ENCODE data around the gene PRDX5. TPM values are rescaled to one million over a fixed set of nuclear protein-coding genes. Genes with fewer than 3 reads are reported as not detected.

Gene PRDX5
- total and polyA plus RNA-seq, 10 of the 15 experiments (the other 5 are each of a cell fraction or from before 2014, with no cell fraction given), result 95.7 to 406 (median 240) TPM

- peak; percentile 27; the same call in 1 of the 2 replicates for TF ChIP-seq JUND (IDR thresholded peaks at IDR 0.05; ENCODE audit: low read depth, low read length)
- 0 out of 2 replicates have a peak, but pooled peaks have one; percentile 17 for TF ChIP-seq PAX5 (IDR thresholded peaks at IDR 0.05; ENCODE audit: borderline replicate concordance, low read depth, low read length)
- TF ChIP-seq RELB (IDR thresholded peaks at IDR 0.05; ENCODE audit: low read depth), result peak; percentile 92
- peak; percentile 80 for TF ChIP-seq NRF1 (conservative IDR thresholded peaks at IDR 0.05; ENCODE audit: low read depth, low read length)
- peak; percentile 88 for TF ChIP-seq SMARCA5 (IDR thresholded peaks at IDR 0.05)
- TF ChIP-seq, protein P1, sequence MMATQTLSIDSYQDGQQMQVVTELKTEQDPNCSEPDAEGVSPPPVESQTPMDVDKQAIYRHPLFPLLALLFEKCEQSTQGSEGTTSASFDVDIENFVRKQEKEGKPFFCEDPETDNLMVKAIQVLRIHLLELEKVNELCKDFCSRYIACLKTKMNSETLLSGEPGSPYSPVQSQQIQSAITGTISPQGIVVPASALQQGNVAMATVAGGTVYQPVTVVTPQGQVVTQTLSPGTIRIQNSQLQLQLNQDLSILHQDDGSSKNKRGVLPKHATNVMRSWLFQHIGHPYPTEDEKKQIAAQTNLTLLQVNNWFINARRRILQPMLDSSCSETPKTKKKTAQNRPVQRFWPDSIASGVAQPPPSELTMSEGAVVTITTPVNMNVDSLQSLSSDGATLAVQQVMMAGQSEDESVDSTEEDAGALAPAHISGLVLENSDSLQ (IDR thresholded peaks at IDR 0.05), result peak; percentile 25; the same call in 1 of the 2 replicates
- peak; percentile 74 for TF ChIP-seq KLF5 (IDR thresholded peaks at IDR 0.05; ENCODE audit: partially characterized antibody)
- TF ChIP-seq RB1 (IDR thresholded peaks at IDR 0.05; ENCODE audit: borderline replicate concordance), result peak; percentile 75; the same call in 1 of the 2 replicates
- peak; percentile 76 for TF ChIP-seq LARP7 (IDR thresholded peaks at IDR 0.05)
- TF ChIP-seq BMI1 (IDR thresholded peaks at IDR 0.05; ENCODE audit: borderline replicate concordance), result no peak
- peak; percentile 69 to 99 for TF ChIP-seq EGR1 (IDR thresholded peaks at IDR 0.05; ENCODE audit: borderline replicate concordance in 1 of 2, low read depth in 2 of 2, low read length in 2 of 2)
- no peak for TF ChIP-seq CHD1 (IDR thresholded peaks at IDR 0.05; ENCODE audit: low read depth, low read length)
- peak; percentile 37; the same call in 1 of the 2 replicates for TF ChIP-seq POLR2AphosphoS5 (IDR thresholded peaks at IDR 0.05; ENCODE audit: low read length)
- TF ChIP-seq NKRF (conservative IDR thresholded peaks at IDR 0.05), result peak; percentile 93
- peak; percentile 8; the same call in 1 of the 2 replicates for TF ChIP-seq POLR2AphosphoS2 (IDR thresholded peaks at IDR 0.05; ENCODE audit: low read depth, low read length)
- TF ChIP-seq, protein P2, sequence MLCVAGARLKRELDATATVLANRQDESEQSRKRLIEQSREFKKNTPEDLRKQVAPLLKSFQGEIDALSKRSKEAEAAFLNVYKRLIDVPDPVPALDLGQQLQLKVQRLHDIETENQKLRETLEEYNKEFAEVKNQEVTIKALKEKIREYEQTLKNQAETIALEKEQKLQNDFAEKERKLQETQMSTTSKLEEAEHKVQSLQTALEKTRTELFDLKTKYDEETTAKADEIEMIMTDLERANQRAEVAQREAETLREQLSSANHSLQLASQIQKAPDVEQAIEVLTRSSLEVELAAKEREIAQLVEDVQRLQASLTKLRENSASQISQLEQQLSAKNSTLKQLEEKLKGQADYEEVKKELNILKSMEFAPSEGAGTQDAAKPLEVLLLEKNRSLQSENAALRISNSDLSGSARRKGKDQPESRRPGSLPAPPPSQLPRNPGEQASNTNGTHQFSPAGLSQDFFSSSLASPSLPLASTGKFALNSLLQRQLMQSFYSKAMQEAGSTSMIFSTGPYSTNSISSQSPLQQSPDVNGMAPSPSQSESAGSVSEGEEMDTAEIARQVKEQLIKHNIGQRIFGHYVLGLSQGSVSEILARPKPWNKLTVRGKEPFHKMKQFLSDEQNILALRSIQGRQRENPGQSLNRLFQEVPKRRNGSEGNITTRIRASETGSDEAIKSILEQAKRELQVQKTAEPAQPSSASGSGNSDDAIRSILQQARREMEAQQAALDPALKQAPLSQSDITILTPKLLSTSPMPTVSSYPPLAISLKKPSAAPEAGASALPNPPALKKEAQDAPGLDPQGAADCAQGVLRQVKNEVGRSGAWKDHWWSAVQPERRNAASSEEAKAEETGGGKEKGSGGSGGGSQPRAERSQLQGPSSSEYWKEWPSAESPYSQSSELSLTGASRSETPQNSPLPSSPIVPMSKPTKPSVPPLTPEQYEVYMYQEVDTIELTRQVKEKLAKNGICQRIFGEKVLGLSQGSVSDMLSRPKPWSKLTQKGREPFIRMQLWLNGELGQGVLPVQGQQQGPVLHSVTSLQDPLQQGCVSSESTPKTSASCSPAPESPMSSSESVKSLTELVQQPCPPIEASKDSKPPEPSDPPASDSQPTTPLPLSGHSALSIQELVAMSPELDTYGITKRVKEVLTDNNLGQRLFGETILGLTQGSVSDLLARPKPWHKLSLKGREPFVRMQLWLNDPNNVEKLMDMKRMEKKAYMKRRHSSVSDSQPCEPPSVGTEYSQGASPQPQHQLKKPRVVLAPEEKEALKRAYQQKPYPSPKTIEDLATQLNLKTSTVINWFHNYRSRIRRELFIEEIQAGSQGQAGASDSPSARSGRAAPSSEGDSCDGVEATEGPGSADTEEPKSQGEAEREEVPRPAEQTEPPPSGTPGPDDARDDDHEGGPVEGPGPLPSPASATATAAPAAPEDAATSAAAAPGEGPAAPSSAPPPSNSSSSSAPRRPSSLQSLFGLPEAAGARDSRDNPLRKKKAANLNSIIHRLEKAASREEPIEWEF (IDR thresholded peaks at IDR 0.05; ENCODE audit: insufficient replicate concordance, low read depth, low read length), result no peak
These were observed 32.7 kb upstream of the PRDX5 start, which contains the start of gene GPR137 (continued) for GRCh38 chr11:64284962-64285884.

Measured in GM12878 (cell line).